Measurements from ENCODE around the gene SPATA20.

The SPATA20 gene

GRCh38 chr17:50599606-50600005 is 52.6 kb downstream of the SPATA20 start:
- no peak for DNase-seq (ENCODE audit: low read depth in 2 of 2)

GRCh38 chr17:50601823-50602375 is 54.9 kb downstream of the SPATA20 start:
- no peak for DNase-seq (ENCODE audit: low read depth in 2 of 2)

DNA sequence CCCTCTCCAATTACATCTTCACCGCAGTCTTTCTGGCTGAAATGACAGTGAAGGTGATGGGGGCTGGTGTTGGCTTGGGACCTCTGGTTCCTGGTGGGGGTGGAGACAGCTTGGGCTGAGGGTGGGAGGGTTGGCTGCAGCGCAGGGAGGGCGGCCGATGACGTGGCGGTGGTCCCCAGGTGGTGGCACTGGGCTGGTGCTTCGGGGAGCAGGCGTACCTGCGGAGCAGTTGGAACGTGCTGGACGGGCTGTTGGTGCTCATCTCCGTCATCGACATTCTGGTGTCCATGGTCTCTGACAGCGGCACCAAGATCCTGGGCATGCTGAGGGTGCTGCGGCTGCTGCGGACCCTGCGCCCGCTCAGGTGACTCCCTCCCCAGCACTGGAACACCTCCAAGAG is 55.9 kb downstream of the SPATA20 start:
- DNase-seq (ENCODE audit: low read depth in 2 of 2) = no peak

GRCh38 chr17:50603340-50603739 is 56.4 kb downstream of the SPATA20 start:
- DNase-seq (ENCODE audit: low read depth in 2 of 2) = no peak

GRCh38 chr17:50604513-50604912 is 57.5 kb downstream of the SPATA20 start:
- no peak for DNase-seq (ENCODE audit: low read depth in 2 of 2)

- no peak for DNase-seq (ENCODE audit: low read depth in 2 of 2)
These were observed 58.5 kb downstream of the SPATA20 start for GRCh38 chr17:50605429-50605828.

Measured in stimulated activated CD8-positive, alpha-beta memory T cell treated with anti-CD3 and anti-CD28 coated beads, Interleukin-15, amount 100 ng/mL, for 48 hours (primary cell).